Ishikawa (cell line): ENCODE measurements around the gene SLC2A8.

Experiments used
- CEBPB ChIP-seq: IDR thresholded peaks from 2 replicates; pipeline ENCODE4 v1.6.1; 2012
- CREB1 ChIP-seq: IDR thresholded peaks from 2 replicates; pipeline ENCODE4 v1.6.1; 2012; ENCODE audit warnings: low read depth
- EGR1 ChIP-seq: IDR thresholded peaks from 2 replicates; pipeline ENCODE4 v1.6.1; 2012
- EP300 ChIP-seq: IDR thresholded peaks from 2 replicates; pipeline ENCODE4 v1.6.1; 2012; ENCODE audit warnings: borderline replicate concordance
- FOXM1 ChIP-seq: IDR thresholded peaks from 2 replicates; pipeline ENCODE4 v1.6.1; 2012; ENCODE audit warnings: low read depth, borderline replicate concordance
- NFIC ChIP-seq: IDR thresholded peaks from 2 replicates; pipeline ENCODE4 v1.6.1; 2012
- RAD21 ChIP-seq: IDR thresholded peaks from 2 replicates; pipeline ENCODE4 v1.6.1; 2012; ENCODE audit warnings: low read depth
- TAF1 ChIP-seq: IDR thresholded peaks from 2 replicates; pipeline ENCODE4 v1.6.1; 2012; ENCODE audit warnings: low read depth, mild to moderate bottlenecking
- TCF12 ChIP-seq: IDR thresholded peaks from 2 replicates; pipeline ENCODE4 v1.6.1; 2012; ENCODE audit warnings: low read depth
- TEAD4 ChIP-seq: IDR thresholded peaks from 2 replicates; pipeline ENCODE4 v1.6.1; 2012
- YY1 ChIP-seq: IDR thresholded peaks from 2 replicates; pipeline ENCODE4 v1.6.1; 2012; ENCODE audit warnings: low read depth
- ZBTB7A ChIP-seq: IDR thresholded peaks from 2 replicates; pipeline ENCODE4 v1.6.1; 2012; ENCODE audit warnings: low read depth
- TF ChIP-seq, protein P1 (sequence below): IDR thresholded peaks from 2 replicates; pipeline ENCODE4 v1.6.1; 2012
- TF ChIP-seq, protein P2 (sequence below): IDR thresholded peaks from 2 replicates; pipeline ENCODE4 v1.6.1; 2012
- TF ChIP-seq, protein P3 (sequence below): IDR thresholded peaks from 2 replicates; pipeline ENCODE4 v1.6.1; 2012; ENCODE audit warnings: low read depth, mild to moderate bottlenecking

SLC2A8 gene

DNA sequence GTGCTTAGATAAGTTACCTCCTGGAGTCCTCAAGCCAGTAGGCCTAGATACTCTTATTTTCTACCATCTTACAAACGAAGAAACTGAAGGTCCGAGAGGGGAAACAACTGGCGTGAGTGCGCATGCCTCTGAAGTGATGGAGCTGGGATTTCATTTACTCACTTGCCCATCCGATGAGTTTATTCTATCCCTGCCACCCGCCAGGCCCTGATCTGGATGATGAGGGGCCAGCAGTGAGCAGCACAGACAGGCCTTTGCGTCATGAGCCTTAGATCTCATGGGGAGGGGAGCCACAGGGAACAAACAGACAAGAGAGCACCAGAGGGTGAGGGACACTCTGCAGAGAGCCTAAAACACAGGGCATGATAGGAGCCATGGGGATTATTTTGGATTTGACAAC is 34.1 kb upstream of the SLC2A8 start:
- TF ChIP-seq, protein P1, sequence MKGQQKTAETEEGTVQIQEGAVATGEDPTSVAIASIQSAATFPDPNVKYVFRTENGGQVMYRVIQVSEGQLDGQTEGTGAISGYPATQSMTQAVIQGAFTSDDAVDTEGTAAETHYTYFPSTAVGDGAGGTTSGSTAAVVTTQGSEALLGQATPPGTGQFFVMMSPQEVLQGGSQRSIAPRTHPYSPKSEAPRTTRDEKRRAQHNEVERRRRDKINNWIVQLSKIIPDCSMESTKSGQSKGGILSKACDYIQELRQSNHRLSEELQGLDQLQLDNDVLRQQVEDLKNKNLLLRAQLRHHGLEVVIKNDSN = no peak
- no peak for TF ChIP-seq EGR1
- TF ChIP-seq RAD21 = no peak
- TF ChIP-seq TEAD4 = no peak
- no peak for TF ChIP-seq ZBTB7A
- TF ChIP-seq CEBPB = no peak
- TF ChIP-seq YY1 = no peak
- no peak for TF ChIP-seq TAF1
- TF ChIP-seq FOXM1 = no peak
- TF ChIP-seq, protein P2, sequence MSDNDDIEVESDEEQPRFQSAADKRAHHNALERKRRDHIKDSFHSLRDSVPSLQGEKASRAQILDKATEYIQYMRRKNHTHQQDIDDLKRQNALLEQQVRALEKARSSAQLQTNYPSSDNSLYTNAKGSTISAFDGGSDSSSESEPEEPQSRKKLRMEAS = no peak
- no peak for TF ChIP-seq EP300
- no peak for TF ChIP-seq CREB1
- TF ChIP-seq, protein P3, sequence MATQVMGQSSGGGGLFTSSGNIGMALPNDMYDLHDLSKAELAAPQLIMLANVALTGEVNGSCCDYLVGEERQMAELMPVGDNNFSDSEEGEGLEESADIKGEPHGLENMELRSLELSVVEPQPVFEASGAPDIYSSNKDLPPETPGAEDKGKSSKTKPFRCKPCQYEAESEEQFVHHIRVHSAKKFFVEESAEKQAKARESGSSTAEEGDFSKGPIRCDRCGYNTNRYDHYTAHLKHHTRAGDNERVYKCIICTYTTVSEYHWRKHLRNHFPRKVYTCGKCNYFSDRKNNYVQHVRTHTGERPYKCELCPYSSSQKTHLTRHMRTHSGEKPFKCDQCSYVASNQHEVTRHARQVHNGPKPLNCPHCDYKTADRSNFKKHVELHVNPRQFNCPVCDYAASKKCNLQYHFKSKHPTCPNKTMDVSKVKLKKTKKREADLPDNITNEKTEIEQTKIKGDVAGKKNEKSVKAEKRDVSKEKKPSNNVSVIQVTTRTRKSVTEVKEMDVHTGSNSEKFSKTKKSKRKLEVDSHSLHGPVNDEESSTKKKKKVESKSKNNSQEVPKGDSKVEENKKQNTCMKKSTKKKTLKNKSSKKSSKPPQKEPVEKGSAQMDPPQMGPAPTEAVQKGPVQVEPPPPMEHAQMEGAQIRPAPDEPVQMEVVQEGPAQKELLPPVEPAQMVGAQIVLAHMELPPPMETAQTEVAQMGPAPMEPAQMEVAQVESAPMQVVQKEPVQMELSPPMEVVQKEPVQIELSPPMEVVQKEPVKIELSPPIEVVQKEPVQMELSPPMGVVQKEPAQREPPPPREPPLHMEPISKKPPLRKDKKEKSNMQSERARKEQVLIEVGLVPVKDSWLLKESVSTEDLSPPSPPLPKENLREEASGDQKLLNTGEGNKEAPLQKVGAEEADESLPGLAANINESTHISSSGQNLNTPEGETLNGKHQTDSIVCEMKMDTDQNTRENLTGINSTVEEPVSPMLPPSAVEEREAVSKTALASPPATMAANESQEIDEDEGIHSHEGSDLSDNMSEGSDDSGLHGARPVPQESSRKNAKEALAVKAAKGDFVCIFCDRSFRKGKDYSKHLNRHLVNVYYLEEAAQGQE = no peak
- TF ChIP-seq NFIC = no peak
- no peak for TF ChIP-seq TCF12

DNA sequence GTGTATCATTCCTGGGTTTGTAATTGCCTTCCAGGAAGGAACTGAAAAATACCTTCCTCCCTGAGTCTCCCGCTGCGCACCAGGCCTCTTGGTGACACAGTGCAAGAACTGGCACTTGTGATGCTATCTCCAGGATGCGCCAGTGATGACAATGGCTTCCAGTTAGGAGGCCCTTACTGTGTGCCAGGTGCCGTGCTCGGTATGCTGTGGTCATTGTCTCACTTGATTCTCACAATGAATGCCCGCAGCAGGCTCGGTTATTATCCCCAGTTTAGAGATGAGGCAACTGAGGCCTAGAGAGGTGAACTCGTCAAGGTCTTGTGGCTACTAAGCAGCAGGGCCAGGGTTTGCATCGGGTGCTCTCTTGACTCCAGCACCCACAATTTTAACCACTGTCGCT is 31.5 kb upstream of the SLC2A8 start:
- TF ChIP-seq, protein P1 = no peak
- TF ChIP-seq ZBTB7A (no peak), CEBPB (no peak), TEAD4 (no peak), TCF12 (no peak), EGR1 (no peak), CREB1 (no peak), TAF1 (no peak), NFIC (no peak), FOXM1 (no peak), EP300 (no peak), YY1 (no peak), RAD21 (no peak)
- TF ChIP-seq, protein P3 = no peak
- TF ChIP-seq, protein P2 = no peak

DNA sequence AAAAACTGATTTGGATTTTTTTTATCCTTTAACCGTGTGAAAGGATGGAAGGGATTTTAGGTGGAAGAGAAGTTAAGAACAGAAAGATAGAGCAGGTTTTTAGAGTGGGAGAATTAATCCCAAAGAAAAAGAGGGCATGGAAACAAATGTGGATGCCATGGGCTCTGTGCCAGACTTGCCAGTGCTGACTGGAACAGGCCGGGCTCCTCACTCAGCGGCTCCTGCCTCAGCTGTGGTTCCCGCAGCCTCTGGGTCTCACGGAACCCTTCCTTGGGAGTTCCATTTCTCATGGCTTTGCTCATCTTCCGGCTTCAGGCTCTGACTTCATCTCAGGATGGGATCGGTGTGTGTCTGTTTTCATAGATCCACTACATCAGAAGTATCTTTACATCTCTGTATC is 30.4 kb upstream of the SLC2A8 start:
- TF ChIP-seq EGR1 = no peak

DNA sequence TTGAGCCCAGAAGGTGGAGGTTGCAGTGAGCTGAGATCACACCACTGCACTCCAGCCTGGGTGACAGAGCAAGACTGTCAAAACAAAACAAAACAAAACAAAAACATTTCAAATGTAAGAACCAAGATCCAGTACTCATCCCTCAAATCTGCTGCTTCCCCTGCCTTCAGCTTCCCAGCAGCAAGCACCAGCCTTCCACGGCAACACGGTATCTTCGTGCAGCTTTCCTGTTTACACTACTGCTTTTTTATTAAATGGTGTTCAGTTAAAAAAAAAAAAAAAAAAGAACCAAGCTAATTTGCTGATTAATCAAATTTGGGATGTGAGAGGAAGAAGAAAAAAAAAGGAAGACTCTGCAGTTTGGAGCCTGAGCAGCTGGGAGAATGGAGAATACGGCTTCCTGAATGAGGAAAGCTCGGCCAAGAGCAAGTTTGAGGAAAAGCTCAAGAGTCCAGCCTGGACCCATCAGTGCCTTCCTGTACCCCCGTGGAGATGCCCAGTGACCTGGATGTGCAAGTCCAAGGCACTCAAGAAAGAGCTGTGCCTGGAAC is 28.0 kb upstream of the SLC2A8 start:
- TF ChIP-seq CREB1 (no peak), TEAD4 (no peak)
- TF ChIP-seq, protein P1 = no peak

DNA sequence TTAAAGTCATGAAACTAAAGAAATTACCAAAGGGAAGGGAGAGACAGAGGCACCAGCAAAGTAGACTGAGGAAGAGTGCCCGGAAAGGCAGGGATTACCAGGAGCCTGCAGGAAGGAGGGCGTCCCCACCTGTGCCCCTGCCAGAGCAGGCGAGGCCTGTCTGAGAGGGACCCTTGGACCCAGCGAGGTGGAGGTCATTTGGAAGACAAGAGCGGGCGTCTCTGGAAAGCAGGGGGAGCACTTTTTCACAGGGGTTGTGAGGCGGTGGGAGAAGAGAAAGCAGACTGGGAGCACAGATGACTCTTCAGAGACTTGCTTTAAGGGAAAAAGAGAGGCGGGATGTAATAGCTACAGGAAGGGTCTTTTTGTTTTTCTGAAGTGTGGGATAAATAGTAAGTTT is 27.5 kb upstream of the SLC2A8 start:
- TF ChIP-seq, protein P2 = no peak
- no peak for TF ChIP-seq RAD21
- TF ChIP-seq EGR1 = no peak
- TF ChIP-seq YY1 = no peak
- no peak for TF ChIP-seq ZBTB7A
- TF ChIP-seq CEBPB = no peak
- TF ChIP-seq FOXM1 = no peak
- TF ChIP-seq, protein P3 = no peak
- no peak for TF ChIP-seq CREB1
